Stimulated activated CD8-positive, alpha-beta memory T cell treated with anti-CD3 and anti-CD28 coated beads, Interleukin-12 subunit alpha, Interleukin-12 subunit beta, amount 100 ng/mL, for 24 hours (primary cell): ENCODE results near the gene ARHGAP32.

Experiments used
- DNase-seq: peaks from one replicate; pipeline ENCODE4 v3.0.0-alpha.2; 2020; ENCODE audit errors: extremely low read depth

The ARHGAP32 gene

GRCh38 chr11:128956401-128957201, 235.5 kb downstream of the ARHGAP32 start:
- no peak for DNase-seq

GRCh38 chr11:128955636-128956035, 236.5 kb downstream of the ARHGAP32 start:
- no peak for DNase-seq

GRCh38 chr11:128953151-128953550, 239.0 kb downstream of the ARHGAP32 start:
- no peak for DNase-seq

GRCh38 chr11:128949791-128950454, 242.2 kb downstream of the ARHGAP32 start:
- no peak for DNase-seq

- DNase-seq, result no peak
Observed at GRCh38 chr11:128948583-128948982, 243.5 kb downstream of the ARHGAP32 start.

GRCh38 chr11:128947773-128948172, 244.4 kb downstream of the ARHGAP32 start:
- DNase-seq, result no peak

- DNase-seq, result no peak
Observed at GRCh38 chr11:128946648-128947047, 245.5 kb downstream of the ARHGAP32 start.

- DNase-seq, result no peak
Observed at GRCh38 chr11:128943428-128943976, 248.6 kb downstream of the ARHGAP32 start.

GRCh38 chr11:128942817-128943427, 249.2 kb downstream of the ARHGAP32 start, which contains the start of gene TP53AIP1:
TP53AIP1 (minus strand) TSS chr11:128942871; CDS start chr11:128937818, 5,053 bp downstream.
- DNase-seq, result no peak

- no peak for DNase-seq
Observed at GRCh38 chr11:128942272-128942612, 249.9 kb downstream of the ARHGAP32 start.

- no peak for DNase-seq
Observed at GRCh38 chr11:128941573-128942271, 250.4 kb downstream of the ARHGAP32 start.

- no peak for DNase-seq
Observed at GRCh38 chr11:128941110-128941509, 251.0 kb downstream of the ARHGAP32 start.

GRCh38 chr11:128940603-128941002, 251.5 kb downstream of the ARHGAP32 start:
- no peak for DNase-seq

GRCh38 chr11:128940156-128940555, 252.0 kb downstream of the ARHGAP32 start:
- no peak for DNase-seq

GRCh38 chr11:128939591-128939990, 252.5 kb downstream of the ARHGAP32 start:
- no peak for DNase-seq

GRCh38 chr11:128938156-128938885, 253.8 kb downstream of the ARHGAP32 start:
- no peak for DNase-seq

GRCh38 chr11:128937480-128937879, 254.6 kb downstream of the ARHGAP32 start:
- no peak for DNase-seq

- DNase-seq, result no peak
Observed at GRCh38 chr11:128936606-128937251, 255.4 kb downstream of the ARHGAP32 start.

- DNase-seq, result no peak
Observed at GRCh38 chr11:128934926-128935325, 257.2 kb downstream of the ARHGAP32 start.

GRCh38 chr11:128934351-128934750, 257.8 kb downstream of the ARHGAP32 start:
- DNase-seq, result no peak
